Measurements from ENCODE around the gene GREB1L.

- TF ChIP-seq CTCF (IDR thresholded peaks at IDR 0.05) (no peak), USF2 (CRISPR knock-in tag; IDR thresholded peaks at IDR 0.05) (no peak), ETV6 (CRISPR knock-in tag; IDR thresholded peaks at IDR 0.05) (no peak), IRF2 (CRISPR knock-in tag; IDR thresholded peaks at IDR 0.05; ENCODE audit: borderline replicate concordance, low read depth) (no peak)
Measured at GRCh38 chr18:21284540-21284939, 42.5 kb downstream of the GREB1L start.

All from WTC11 (cell line).